Esophagus muscularis mucosa (tissue), 4 donors: Measurements from ENCODE around the gene OVOL2. TPM values are rescaled to one million over a fixed set of nuclear protein-coding genes. Genes with fewer than 3 reads are reported as not detected.
"Not testable (repeated sequence)": the region's sequence is repeated elsewhere in the genome, so short reads cannot be mapped to it uniquely, and the experiment has no call there.

Source experiments
- DNase-seq: peaks from one replicate; pipeline ENCODE4 v3.0.0-alpha.2; 2017; ENCODE audit errors: extremely low spot score
- H3K27ac ChIP-seq, 4 donors: fragments of 200-600 bp; sonication (generic); replicated peaks in 1 of 4; 1 replicate in 3 of 4; 2 replicates in 1 of 4; pipeline ENCODE4 v1.5.1; 2016 to 2019; ENCODE audit warnings: mild to moderate bottlenecking in 1 of 4
- H3K27me3 ChIP-seq, 4 donors: fragments of 200-600 bp; sonication (generic); one replicate each; pipeline versions ENCODE4 v1.5.1 to v1.6.0; 2016 to 2019
- H3K36me3 ChIP-seq, 4 donors: fragments of 200-600 bp; sonication (generic); one replicate each; pipeline ENCODE4 v1.5.1; 2016 to 2019
- H3K4me1 ChIP-seq, 4 donors: fragments of 200-600 bp; sonication (generic); one replicate each; pipeline ENCODE4 v1.5.1; 2016 to 2019
- H3K4me3 ChIP-seq, 4 donors: fragments of 200-600 bp; sonication (generic); 1 replicate in 2 of 4; 2 replicates in 2 of 4; pipeline ENCODE4 v1.5.1; 2016 to 2019; ENCODE audit warnings: mild to moderate bottlenecking in 4 of 4, moderate library complexity in 1 of 4
- H3K9me3 ChIP-seq, 4 donors: fragments of 200-600 bp; sonication (generic); 1 replicate in 3 of 4; 2 replicates in 1 of 4; pipeline ENCODE4 v1.5.1; 2016 to 2019
- CTCF ChIP-seq, 3 experiments: fragments of 200-600 bp in 2 of 3; fragments of 450-650 bp in 1 of 3; sonication (generic) in 2 of 3; IDR thresholded peaks; one replicate each; pipeline ENCODE4 v1.5.1; 2017 to 2019; ENCODE audit warnings: antibody characterized with exemption in 3 of 3, mild to moderate bottlenecking in 2 of 3, moderate library complexity in 1 of 3
- EP300 ChIP-seq: sonication (generic); formaldehyde crosslinking; IDR thresholded peaks from one replicate; pipeline ENCODE4 v1.6.1; 2017; ENCODE audit warnings: antibody characterized with exemption
- POLR2A ChIP-seq: fragments of 450-650 bp; IDR thresholded peaks from one replicate; pipeline ENCODE4 v1.6.1; 2017; ENCODE audit warnings: antibody characterized with exemption, moderate library complexity, mild to moderate bottlenecking, low read depth
- POLR2AphosphoS5 ChIP-seq, 2 donors: sonication (generic); formaldehyde crosslinking; IDR thresholded peaks; one replicate each; pipeline ENCODE4 v1.6.1; 2017; ENCODE audit warnings: antibody characterized with exemption in 2 of 2
- WGBS: methylation state at CpG from one replicate; pipeline ENCODE4 v1.1.5; 2018; 5-methylcytosine and 5-hydroxymethylcytosine counted together
- intact Hi-C: fragments of 100-400 bp; cut with DNase I; formaldehyde crosslinking; loops from one replicate; pipeline ENCODE4 v1.15.1; 2023
- total RNA-seq, 4 donors: library from RNA; depleted of rRNA; stranded (reverse); fragments of >200 nt; gene quantifications; one replicate each; pipeline versions ENCODE4 v1.1.0 to v1.2.1, GENCODE V29; 2016

The OVOL2 gene
- total RNA-seq, 4 donors from 2014 or later = not detected

GRCh38 chr20:18087054-18087453, 29.3 kb upstream of the OVOL2 start:
- H3K4me1 ChIP-seq = no peaks in the 10 kb centered on the region
- H3K36me3 ChIP-seq = no peaks in the 10 kb centered on the region
- TF ChIP-seq CTCF (IDR thresholded peaks at IDR 0.05) = no peak
- no peak for TF ChIP-seq EP300
- no peak for TF ChIP-seq POLR2A
- no peak for TF ChIP-seq POLR2AphosphoS5 (IDR thresholded peaks at IDR 0.05)
- intact Hi-C loops = no loop called here
- H3K4me3 ChIP-seq = no peak overlapping the region
- no peaks in the 10 kb centered on the region for H3K9me3 ChIP-seq
- H3K27me3 ChIP-seq = peaks cover 0 to 8% (median 0%) of the 10 kb centered on the region in 4 donors
- WGBS = 63% methylated on average over 6 of the region's 6 CpGs
- H3K27ac ChIP-seq = no peak overlapping the region
- DNase-seq = no peak

- WGBS = 90% methylated on average over 9 of the region's 9 CpGs
- intact Hi-C loops, H3K4me1 ChIP-seq, H3K4me3 ChIP-seq, H3K9me3 ChIP-seq, DNase-seq, H3K27ac ChIP-seq, H3K27me3 ChIP-seq, H3K36me3 ChIP-seq: not testable (repeated sequence)
Measured at GRCh38 chr20:18080836-18081235, 23.1 kb upstream of the OVOL2 start.

GRCh38 chr20:18079756-18080353, 22.1 kb upstream of the OVOL2 start:
- DNase-seq = no peak
- no peaks in the 10 kb centered on the region for H3K4me1 ChIP-seq
- 87% methylated on average over 10 of the region's 10 CpGs for WGBS
- no peak overlapping the region for H3K4me3 ChIP-seq
- no peak for TF ChIP-seq EP300
- TF ChIP-seq CTCF (IDR thresholded peaks at IDR 0.05) = no peak
- TF ChIP-seq POLR2AphosphoS5 (IDR thresholded peaks at IDR 0.05) = no peak
- TF ChIP-seq POLR2A = no peak
- H3K36me3 ChIP-seq = no peaks in the 10 kb centered on the region
- intact Hi-C loops = no loop called here
- H3K27ac ChIP-seq = no peak overlapping the region
- H3K9me3 ChIP-seq = no peaks in the 10 kb centered on the region
- H3K27me3 ChIP-seq = peaks cover 0 to 11% (median 1%) of the 10 kb centered on the region in 4 donors

- no peak for TF ChIP-seq EP300
- no peak for TF ChIP-seq POLR2AphosphoS5 (IDR thresholded peaks at IDR 0.05)
- TF ChIP-seq POLR2A = no peak
- no peak for TF ChIP-seq CTCF (IDR thresholded peaks at IDR 0.05)
- no peaks in the 10 kb centered on the region for H3K36me3 ChIP-seq
- no peaks in the 10 kb centered on the region for H3K4me1 ChIP-seq
- DNase-seq = no peak
- H3K27me3 ChIP-seq = peaks cover 0 to 33% (median 2%) of the 10 kb centered on the region in 4 donors
- H3K4me3 ChIP-seq = no peak overlapping the region
- WGBS = 76% methylated on average over 4 of the region's 4 CpGs
- intact Hi-C loops = no loop called here
- H3K9me3 ChIP-seq = no peaks in the 10 kb centered on the region
- H3K27ac ChIP-seq = no peak overlapping the region
Measured at GRCh38 chr20:18077157-18077556, 19.4 kb upstream of the OVOL2 start.

GRCh38 chr20:18072532-18072931, 14.8 kb upstream of the OVOL2 start:
- no peaks in the 10 kb centered on the region for H3K4me1 ChIP-seq
- no peak for DNase-seq
- intact Hi-C loops = no loop called here
- H3K4me3 ChIP-seq = no peak overlapping the region
- H3K27ac ChIP-seq = no peak overlapping the region
- peaks cover 0 to 36% (median 2%) of the 10 kb centered on the region in 4 donors for H3K27me3 ChIP-seq
- WGBS = 85% methylated on average over 7 of the region's 7 CpGs
- TF ChIP-seq POLR2AphosphoS5 (IDR thresholded peaks at IDR 0.05) (no peak), CTCF (IDR thresholded peaks at IDR 0.05) (no peak), EP300 (no peak), POLR2A (no peak)
- no peaks in the 10 kb centered on the region for H3K36me3 ChIP-seq
- H3K9me3 ChIP-seq = no peaks in the 10 kb centered on the region
